HepG2 (cell line): ENCODE measurements around the gene RPTOR. TPM values are rescaled to one million over a fixed set of nuclear protein-coding genes. Genes with fewer than 3 reads are reported as not detected.

Source experiments
- GFI1 ChIP-seq: sonication (generic); formaldehyde crosslinking; IDR thresholded peaks from 2 replicates; pipeline ENCODE4 v1.5.0; 2020; ENCODE audit warnings: missing genetic modification reagents, mild to moderate bottlenecking, borderline replicate concordance
- HIC2 ChIP-seq: sonication (generic); formaldehyde crosslinking; IDR thresholded peaks from 2 replicates; pipeline ENCODE4 v1.9.0; 2022; ENCODE audit warnings: low read depth, missing genetic modification reagents
- HNF1A ChIP-seq, 2 experiments: sonication (generic) in 1 of 2; formaldehyde crosslinking in 1 of 2; IDR thresholded peaks; 2 replicates each; pipeline versions ENCODE4 v1.4.0 to v1.6.1; 2016 to 2020; ENCODE audit warnings: borderline replicate concordance in 1 of 2, low read depth in 1 of 2, mild to moderate bottlenecking in 1 of 2, missing genetic modification reagents in 1 of 2
- HOXA9 ChIP-seq: sonication (generic); formaldehyde crosslinking; IDR thresholded peaks from 2 replicates; pipeline ENCODE4 v1.8.1; 2022; ENCODE audit warnings: missing genetic modification reagents, mild to moderate bottlenecking, moderate library complexity, borderline replicate concordance
- KMT2B ChIP-seq: IDR thresholded peaks from 2 replicates; pipeline ENCODE4 v1.6.1; 2016; ENCODE audit warnings: missing genetic modification reagents, missing compliant biosample characterization
- MAF1 ChIP-seq: sonication (generic); formaldehyde crosslinking; IDR thresholded peaks from 2 replicates; pipeline ENCODE4 v1.5.0; 2020; ENCODE audit warnings: missing genetic modification reagents, borderline replicate concordance
- MYC ChIP-seq: sonication (generic); formaldehyde crosslinking; IDR thresholded peaks from 2 replicates; pipeline ENCODE4 v1.9.0; 2021; ENCODE audit warnings: missing genetic modification reagents, borderline replicate concordance
- PREB ChIP-seq: sonication (generic); formaldehyde crosslinking; IDR thresholded peaks from 2 replicates; pipeline ENCODE4 v1.4.0; 2020; ENCODE audit warnings: missing genetic modification reagents
- RAD21 ChIP-seq: fragments of 450-650 bp; formaldehyde crosslinking; IDR thresholded peaks from 2 replicates; pipeline ENCODE4 v1.5.0; 2020; ENCODE audit warnings: mild to moderate bottlenecking
- SMARCC2 ChIP-seq: fragments of 450-650 bp; IDR thresholded peaks from 2 replicates; pipeline ENCODE4 v1.6.1; 2017; ENCODE audit warnings: antibody characterized with exemption, mild to moderate bottlenecking
- SOX6 ChIP-seq, 2 experiments: fragments of 450-650 bp in 1 of 2; sonication (generic) in 1 of 2; formaldehyde crosslinking in 1 of 2; IDR thresholded peaks; 2 replicates each; pipeline versions ENCODE4 v1.4.0 to v1.6.1; 2017 to 2020; ENCODE audit warnings: antibody characterized with exemption in 1 of 2, mild to moderate bottlenecking in 1 of 2, missing genetic modification reagents in 1 of 2
- ZMYM4 ChIP-seq: sonication (generic); formaldehyde crosslinking; IDR thresholded peaks from 2 replicates; pipeline ENCODE4 v1.8.1; 2023; ENCODE audit warnings: mild to moderate bottlenecking, missing genetic modification reagents
- ZNF263 ChIP-seq: sonication (generic); formaldehyde crosslinking; IDR thresholded peaks from 2 replicates; pipeline ENCODE4 v1.4.0; 2020; ENCODE audit warnings: missing genetic modification reagents
- ZNF562 ChIP-seq: sonication (generic); formaldehyde crosslinking; IDR thresholded peaks from 2 replicates; pipeline ENCODE4 v1.8.0; 2022; ENCODE audit warnings: missing genetic modification reagents, borderline replicate concordance
- polyA plus RNA-seq, 8 experiments: library from polyadenylated mRNA; depleted of rRNA in 3 of 8; stranded (reverse) in 7 of 8; unstranded in 1 of 8; fragments of >200 nt; fragmentation: Illumina TruSeq in 4 of 8; extraction: Trizol in 4 of 8; gene quantifications; 2 replicates each; pipeline versions ENCODE4 v1.2.1 to v1.2.3, GENCODE V29; 2011 to 2016; ENCODE audit warnings: low read depth in 4 of 8, missing spikeins in 1 of 8, mixed read lengths in 1 of 8; ENCODE audit not compliant: insufficient read depth in 1 of 8
- total RNA-seq, 5 experiments: library from RNA; depleted of rRNA; stranded (reverse); fragments of >200 nt; fragmentation: Illumina TruSeq; extraction: Trizol; gene quantifications; 2 replicates each; pipeline ENCODE4 v1.2.3, GENCODE V29; 2016; ENCODE audit warnings: low read depth in 1 of 5
- TF ChIP-seq, protein P1 (sequence below): sonication (generic); formaldehyde crosslinking; IDR thresholded peaks from 2 replicates; pipeline ENCODE4 v1.4.0; 2020; ENCODE audit warnings: missing genetic modification reagents

RPTOR gene
- total and polyA plus RNA-seq, 2 of the 13 experiments (the other 11 are each of a cell fraction or from before 2014, with no cell fraction given) = 6.6 to 25.3 TPM

- TF ChIP-seq HNF1A (IDR thresholded peaks at IDR 0.05; ENCODE audit: low read depth) = no peak
- no peak for TF ChIP-seq HNF1A (CRISPR knock-in tag; IDR thresholded peaks at IDR 0.05; ENCODE audit: borderline replicate concordance)
- peak; percentile 58; the same call in 1 of the 2 replicates for TF ChIP-seq ZMYM4 (CRISPR knock-in tag)
- peak; percentile 96 for TF ChIP-seq RAD21 (CRISPR knock-in tag)
- no peak for TF ChIP-seq SOX6 (IDR thresholded peaks at IDR 0.05)
- TF ChIP-seq SOX6 (CRISPR knock-in tag; IDR thresholded peaks at IDR 0.05) = peak; percentile 54
- TF ChIP-seq ZNF263 (CRISPR knock-in tag) = peak; percentile 55; the same call in 1 of the 2 replicates
- TF ChIP-seq ZNF562 (CRISPR knock-in tag) = no peak
- TF ChIP-seq GFI1 (CRISPR knock-in tag) = no peak
- no peak for TF ChIP-seq PREB (CRISPR knock-in tag)
- TF ChIP-seq HOXA9 (CRISPR knock-in tag) = no peak
- TF ChIP-seq SMARCC2 = no peak
- TF ChIP-seq HIC2 (CRISPR knock-in tag) = no peak
- TF ChIP-seq MYC (CRISPR knock-in tag) = peak; percentile 33; the same call in 1 of the 2 replicates
- no peak for TF ChIP-seq KMT2B (CRISPR knock-in tag)
- TF ChIP-seq, protein P1, sequence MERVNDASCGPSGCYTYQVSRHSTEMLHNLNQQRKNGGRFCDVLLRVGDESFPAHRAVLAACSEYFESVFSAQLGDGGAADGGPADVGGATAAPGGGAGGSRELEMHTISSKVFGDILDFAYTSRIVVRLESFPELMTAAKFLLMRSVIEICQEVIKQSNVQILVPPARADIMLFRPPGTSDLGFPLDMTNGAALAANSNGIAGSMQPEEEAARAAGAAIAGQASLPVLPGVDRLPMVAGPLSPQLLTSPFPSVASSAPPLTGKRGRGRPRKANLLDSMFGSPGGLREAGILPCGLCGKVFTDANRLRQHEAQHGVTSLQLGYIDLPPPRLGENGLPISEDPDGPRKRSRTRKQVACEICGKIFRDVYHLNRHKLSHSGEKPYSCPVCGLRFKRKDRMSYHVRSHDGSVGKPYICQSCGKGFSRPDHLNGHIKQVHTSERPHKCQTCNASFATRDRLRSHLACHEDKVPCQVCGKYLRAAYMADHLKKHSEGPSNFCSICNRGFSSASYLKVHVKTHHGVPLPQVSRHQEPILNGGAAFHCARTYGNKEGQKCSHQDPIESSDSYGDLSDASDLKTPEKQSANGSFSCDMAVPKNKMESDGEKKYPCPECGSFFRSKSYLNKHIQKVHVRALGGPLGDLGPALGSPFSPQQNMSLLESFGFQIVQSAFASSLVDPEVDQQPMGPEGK (CRISPR knock-in tag) = peak; percentile 28; the same call in 1 of the 2 replicates
- no peak for TF ChIP-seq MAF1 (CRISPR knock-in tag)
These were observed 105.2 kb downstream of the RPTOR start (continued) for GRCh38 chr17:80649672-80650330.
